Effector memory CD4-positive, alpha-beta T cell (primary cell): ENCODE data around the gene CAPN5.
A peak's percentile ranks its signal among the peaks of the same experiment; 100 is the strongest.
"Not testable (repeated sequence)": the region's sequence is repeated elsewhere in the genome, so short reads cannot be mapped to it uniquely, and the experiment has no call there.

Experiments
- DNase-seq, 3 donors: peaks; one replicate each; pipeline ENCODE4 v3.0.0-alpha.2; 2020
- H3K27ac ChIP-seq: 2 replicates; pipeline ENCODE4 v1.7.0; 2013; ENCODE audit warnings: mild to moderate bottlenecking, low read length, moderate library complexity; ENCODE audit not compliant: insufficient read depth, poor library complexity, severe bottlenecking
- H3K27me3 ChIP-seq: replicated peaks from 2 replicates; pipeline ENCODE4 v1.7.0; 2013; ENCODE audit warnings: mild to moderate bottlenecking, low read length; ENCODE audit not compliant: insufficient read depth, control insufficient read depth, poor library complexity, severe bottlenecking
- H3K36me3 ChIP-seq: 2 replicates; pipeline ENCODE4 v1.7.0; 2013; ENCODE audit warnings: mild to moderate bottlenecking, low read length, moderate library complexity; ENCODE audit not compliant: control insufficient read depth, insufficient read depth
- H3K4me1 ChIP-seq: 2 replicates; pipeline ENCODE4 v1.7.0; 2013; ENCODE audit warnings: low read length, mild to moderate bottlenecking; ENCODE audit not compliant: control insufficient read depth, insufficient read depth, poor library complexity, severe bottlenecking
- H3K4me3 ChIP-seq: 2 replicates; pipeline ENCODE4 v1.7.0; 2013; ENCODE audit warnings: low read length, low read depth, mild to moderate bottlenecking; ENCODE audit not compliant: insufficient read depth, poor library complexity, severe bottlenecking
- H3K9me3 ChIP-seq: 2 replicates; pipeline ENCODE4 v1.7.0; 2013; ENCODE audit warnings: mild to moderate bottlenecking, low read length, moderate library complexity; ENCODE audit not compliant: control insufficient read depth

The CAPN5 gene

GRCh38 chr11:77042111-77042726 lies 24.6 kb upstream of the CAPN5 start:
- Histone ChIP-seq H3K27ac (no peak overlapping the region), H3K27me3 (peaks cover 6% of the 10 kb centered on the region), H3K9me3 (no peaks in the 10 kb centered on the region), H3K4me3 (no peak overlapping the region), H3K4me1 (peaks cover 4% of the 10 kb centered on the region), H3K36me3 (no peaks in the 10 kb centered on the region)
- no peak for DNase-seq

GRCh38 chr11:77044356-77044755 lies 22.4 kb upstream of the CAPN5 start:
- Histone ChIP-seq H3K9me3 (no peaks in the 10 kb centered on the region), H3K4me1 (peaks cover 3% of the 10 kb centered on the region), H3K27ac (no peak overlapping the region), H3K4me3 (no peak overlapping the region), H3K27me3 (peaks cover 3% of the 10 kb centered on the region), H3K36me3 (no peaks in the 10 kb centered on the region)
- no peak for DNase-seq

GRCh38 chr11:77044886-77045285 lies 21.9 kb upstream of the CAPN5 start:
- no peak overlapping the region for H3K27ac ChIP-seq
- no peak for DNase-seq
- no peaks in the 10 kb centered on the region for H3K27me3 ChIP-seq
- no peaks in the 10 kb centered on the region for H3K4me1 ChIP-seq
- H3K4me3 ChIP-seq, result no peak overlapping the region
- H3K36me3 ChIP-seq, result no peaks in the 10 kb centered on the region
- no peaks in the 10 kb centered on the region for H3K9me3 ChIP-seq

GRCh38 chr11:77046060-77046501 lies 20.7 kb upstream of the CAPN5 start:
- peak in 2 of 3 donors; percentile 18 to 29 for DNase-seq
- no peak overlapping the region for H3K4me3 ChIP-seq
- no peaks in the 10 kb centered on the region for H3K9me3 ChIP-seq

GRCh38 chr11:77047007-77047927 lies 19.5 kb upstream of the CAPN5 start:
- H3K27ac ChIP-seq, result peak overlapping the region; percentile 72
- no peaks in the 10 kb centered on the region for H3K27me3 ChIP-seq
- H3K9me3 ChIP-seq, result no peaks in the 10 kb centered on the region
- peak overlapping the region; percentile 51 for H3K4me3 ChIP-seq
- no peaks in the 10 kb centered on the region for H3K36me3 ChIP-seq
- DNase-seq, result peak; percentile 66 to 85 (median 72)
- no peaks in the 10 kb centered on the region for H3K4me1 ChIP-seq

More at GRCh38 chr11:77046060-77046501, 20.7 kb upstream of the CAPN5 start:
- no peak overlapping the region for H3K27ac ChIP-seq
- H3K36me3 ChIP-seq, result no peaks in the 10 kb centered on the region
- no peaks in the 10 kb centered on the region for H3K27me3 ChIP-seq
- H3K4me1 ChIP-seq, result no peaks in the 10 kb centered on the region

- H3K9me3 ChIP-seq, H3K4me3 ChIP-seq: not testable (repeated sequence)
These were observed 18.8 kb upstream of the CAPN5 start for GRCh38 chr11:77047928-77048446.

GRCh38 chr11:77049026-77049425 lies 17.7 kb upstream of the CAPN5 start:
- no peaks in the 10 kb centered on the region for H3K9me3 ChIP-seq
- H3K27me3 ChIP-seq, result no peaks in the 10 kb centered on the region
- DNase-seq, result no peak
- no peaks in the 10 kb centered on the region for H3K4me1 ChIP-seq
- no peak overlapping the region for H3K27ac ChIP-seq
- no peak overlapping the region for H3K4me3 ChIP-seq
- H3K36me3 ChIP-seq, result no peaks in the 10 kb centered on the region

More at GRCh38 chr11:77047928-77048446, 18.8 kb upstream of the CAPN5 start:
- not testable (repeated sequence) for H3K4me1 ChIP-seq, H3K27ac ChIP-seq, DNase-seq, H3K27me3 ChIP-seq, H3K36me3 ChIP-seq

- no peaks in the 10 kb centered on the region for H3K4me1 ChIP-seq
- H3K36me3 ChIP-seq, result no peaks in the 10 kb centered on the region
- no peak for DNase-seq
- H3K9me3 ChIP-seq, result peaks cover 1% of the 10 kb centered on the region
- H3K27me3 ChIP-seq, result no peaks in the 10 kb centered on the region
- no peak overlapping the region for H3K27ac ChIP-seq
- no peak overlapping the region for H3K4me3 ChIP-seq
These were observed 15.3 kb upstream of the CAPN5 start for GRCh38 chr11:77051511-77051910.

GRCh38 chr11:77052518-77052917 lies 14.3 kb upstream of the CAPN5 start:
- no peaks in the 10 kb centered on the region for H3K27me3 ChIP-seq
- H3K4me3 ChIP-seq, result no peak overlapping the region
- DNase-seq, result no peak
- peaks cover 5% of the 10 kb centered on the region for H3K9me3 ChIP-seq
- H3K4me1 ChIP-seq, result no peaks in the 10 kb centered on the region
- no peak overlapping the region for H3K27ac ChIP-seq
- H3K36me3 ChIP-seq, result no peaks in the 10 kb centered on the region
